Effector memory CD4-positive, alpha-beta T cell (primary cell): ENCODE measurements around the gene ATP13A3.

ENCODE experiments used
- DNase-seq, 3 donors: peaks; one replicate each; pipeline ENCODE4 v3.0.0-alpha.2; 2020
- H3K27ac ChIP-seq: 2 replicates; pipeline ENCODE4 v1.7.0; 2013; ENCODE audit warnings: mild to moderate bottlenecking, low read length, moderate library complexity; ENCODE audit not compliant: insufficient read depth, poor library complexity, severe bottlenecking
- H3K27me3 ChIP-seq: replicated peaks from 2 replicates; pipeline ENCODE4 v1.7.0; 2013; ENCODE audit warnings: mild to moderate bottlenecking, low read length; ENCODE audit not compliant: insufficient read depth, control insufficient read depth, poor library complexity, severe bottlenecking
- H3K36me3 ChIP-seq: 2 replicates; pipeline ENCODE4 v1.7.0; 2013; ENCODE audit warnings: mild to moderate bottlenecking, low read length, moderate library complexity; ENCODE audit not compliant: control insufficient read depth, insufficient read depth
- H3K4me1 ChIP-seq: 2 replicates; pipeline ENCODE4 v1.7.0; 2013; ENCODE audit warnings: low read length, mild to moderate bottlenecking; ENCODE audit not compliant: control insufficient read depth, insufficient read depth, poor library complexity, severe bottlenecking
- H3K4me3 ChIP-seq: 2 replicates; pipeline ENCODE4 v1.7.0; 2013; ENCODE audit warnings: low read length, low read depth, mild to moderate bottlenecking; ENCODE audit not compliant: insufficient read depth, poor library complexity, severe bottlenecking
- H3K9me3 ChIP-seq: 2 replicates; pipeline ENCODE4 v1.7.0; 2013; ENCODE audit warnings: mild to moderate bottlenecking, low read length, moderate library complexity; ENCODE audit not compliant: control insufficient read depth

Gene ATP13A3

GRCh38 chr3:194422188-194422587, 64.6 kb downstream of the ATP13A3 start:
- DNase-seq: no peak
- no peak overlapping the region for H3K27ac ChIP-seq
- H3K27me3 ChIP-seq: no peaks in the 10 kb centered on the region
- H3K4me3 ChIP-seq: no peak overlapping the region
- no peaks in the 10 kb centered on the region for H3K9me3 ChIP-seq
- no peaks in the 10 kb centered on the region for H3K4me1 ChIP-seq
- H3K36me3 ChIP-seq: peaks cover 29% of the 10 kb centered on the region

- Histone ChIP-seq H3K9me3 (no peaks in the 10 kb centered on the region), H3K36me3 (peaks cover 5% of the 10 kb centered on the region), H3K27ac (no peak overlapping the region)
These were observed 68.1 kb downstream of the ATP13A3 start for GRCh38 chr3:194418671-194419070.

GRCh38 chr3:194407423-194407822, 79.4 kb downstream of the ATP13A3 start:
- no peak overlapping the region for H3K27ac ChIP-seq
- H3K4me3 ChIP-seq: no peak overlapping the region
- no peaks in the 10 kb centered on the region for H3K27me3 ChIP-seq
- no peaks in the 10 kb centered on the region for H3K9me3 ChIP-seq
- DNase-seq: no peak
- no peaks in the 10 kb centered on the region for H3K36me3 ChIP-seq
- no peaks in the 10 kb centered on the region for H3K4me1 ChIP-seq

More at GRCh38 chr3:194418671-194419070, 68.1 kb downstream of the ATP13A3 start:
- DNase-seq: no peak
- H3K4me1 ChIP-seq: no peaks in the 10 kb centered on the region
- no peak overlapping the region for H3K4me3 ChIP-seq
- no peaks in the 10 kb centered on the region for H3K27me3 ChIP-seq

GRCh38 chr3:194405766-194406165, 81.0 kb downstream of the ATP13A3 start:
- Histone ChIP-seq H3K4me3 (no peak overlapping the region), H3K4me1 (no peaks in the 10 kb centered on the region), H3K36me3 (no peaks in the 10 kb centered on the region), H3K27ac (no peak overlapping the region), H3K27me3 (no peaks in the 10 kb centered on the region), H3K9me3 (no peaks in the 10 kb centered on the region)
- DNase-seq: no peak

GRCh38 chr3:194404365-194405140, 82.2 kb downstream of the ATP13A3 start:
- H3K36me3 ChIP-seq: no peaks in the 10 kb centered on the region
- no peaks in the 10 kb centered on the region for H3K4me1 ChIP-seq
- DNase-seq: no peak
- no peaks in the 10 kb centered on the region for H3K9me3 ChIP-seq
- H3K4me3 ChIP-seq: no peak overlapping the region
- no peaks in the 10 kb centered on the region for H3K27me3 ChIP-seq
- no peak overlapping the region for H3K27ac ChIP-seq

- no peaks in the 10 kb centered on the region for H3K9me3 ChIP-seq
- H3K27me3 ChIP-seq: peaks cover 2% of the 10 kb centered on the region
- H3K4me3 ChIP-seq: no peak overlapping the region
- no peak overlapping the region for H3K27ac ChIP-seq
- no peaks in the 10 kb centered on the region for H3K36me3 ChIP-seq
- DNase-seq: no peak
- peaks cover 18% of the 10 kb centered on the region for H3K4me1 ChIP-seq
These were observed 84.9 kb downstream of the ATP13A3 start for GRCh38 chr3:194401868-194402329.

GRCh38 chr3:194401346-194401745, 85.5 kb downstream of the ATP13A3 start:
- Histone ChIP-seq H3K4me1 (peaks cover 18% of the 10 kb centered on the region), H3K36me3 (no peaks in the 10 kb centered on the region), H3K4me3 (no peak overlapping the region), H3K27me3 (peaks cover 2% of the 10 kb centered on the region), H3K27ac (no peak overlapping the region), H3K9me3 (no peaks in the 10 kb centered on the region)
- no peak for DNase-seq

- Histone ChIP-seq H3K27ac (no peak overlapping the region), H3K4me1 (peaks cover 18% of the 10 kb centered on the region), H3K4me3 (no peak overlapping the region), H3K36me3 (no peaks in the 10 kb centered on the region), H3K9me3 (no peaks in the 10 kb centered on the region), H3K27me3 (peaks cover 2% of the 10 kb centered on the region)
- no peak for DNase-seq
These were observed 86.9 kb downstream of the ATP13A3 start for GRCh38 chr3:194399874-194400411.

GRCh38 chr3:194399166-194399565, 87.6 kb downstream of the ATP13A3 start, which contains the start of gene GP5:
Gene GP5 (minus strand): TSS chr3:194399266. CDS start chr3:194398282, 984 bp downstream.
- Histone ChIP-seq H3K36me3 (no peaks in the 10 kb centered on the region), H3K4me1 (peaks cover 18% of the 10 kb centered on the region), H3K9me3 (no peaks in the 10 kb centered on the region), H3K27me3 (peaks cover 2% of the 10 kb centered on the region), H3K4me3 (peak within 1 kb of the TSS; percentile 64), H3K27ac (no peak within 1 kb of the TSS)
- DNase-seq: no peak

- Histone ChIP-seq H3K27me3 (peaks cover 2% of the 10 kb centered on the region), H3K27ac (peak overlapping the region; percentile 63), H3K9me3 (no peaks in the 10 kb centered on the region), H3K4me3 (peak overlapping the region; percentile 64), H3K36me3 (no peaks in the 10 kb centered on the region), H3K4me1 (peaks cover 18% of the 10 kb centered on the region)
- DNase-seq: no peak
These were observed 89.0 kb downstream of the ATP13A3 start for GRCh38 chr3:194397757-194398312.
